HG03439 (cell line): ENCODE measurements around the gene INTS3.

Experiments
- ATAC-seq: cut with Tn5 transposase; IDR thresholded peaks from one replicate; pipeline ENCODE4 v1.9.1; 2021; ENCODE audit warnings: mild to moderate bottlenecking, moderate library complexity; ENCODE audit not compliant: unreplicated experiment

Gene INTS3

GRCh38 chr1:153727463-153728304, at the start of gene INTS3:
Gene INTS3, plus strand, starts transcription at chr1:153728050. Its CDS starts 585 bp downstream, at chr1:153728635.
- peak; percentile 97 for ATAC-seq

GRCh38 chr1:153678519-153679336, 49.1 kb upstream of the INTS3 start, which contains the start of gene NPR1:
Gene NPR1, plus strand, starts transcription at chr1:153678688. Its CDS starts 421 bp downstream, at chr1:153679109.
- ATAC-seq, result no peak

GRCh38 chr1:153679337-153680119, 48.3 kb upstream of the INTS3 start:
- ATAC-seq, result no peak

- no peak for ATAC-seq
Observed at GRCh38 chr1:153680120-153680403, 47.8 kb upstream of the INTS3 start.

GRCh38 chr1:153682730-153683129, 45.1 kb upstream of the INTS3 start:
- no peak for ATAC-seq

- no peak for ATAC-seq
Observed at GRCh38 chr1:153683854-153684253, 44.0 kb upstream of the INTS3 start.

- no peak for ATAC-seq
Observed at GRCh38 chr1:153684892-153685291, 43.0 kb upstream of the INTS3 start.

GRCh38 chr1:153685544-153686340, 42.1 kb upstream of the INTS3 start:
- ATAC-seq, result no peak

- no peak for ATAC-seq
Observed at GRCh38 chr1:153687346-153688125, 40.3 kb upstream of the INTS3 start.

GRCh38 chr1:153688276-153688675, 39.6 kb upstream of the INTS3 start:
- no peak for ATAC-seq

GRCh38 chr1:153688736-153689328, 39.0 kb upstream of the INTS3 start:
- no peak for ATAC-seq

GRCh38 chr1:153693466-153693865, 34.4 kb upstream of the INTS3 start:
- ATAC-seq, result no peak

GRCh38 chr1:153696741-153697140, 31.1 kb upstream of the INTS3 start:
- no peak for ATAC-seq

- no peak for ATAC-seq
Observed at GRCh38 chr1:153697191-153698019, 30.4 kb upstream of the INTS3 start.

GRCh38 chr1:153698020-153698922, 29.6 kb upstream of the INTS3 start:
- ATAC-seq, result no peak

- ATAC-seq, result no peak
Observed at GRCh38 chr1:153698923-153699714, 28.7 kb upstream of the INTS3 start.

- no peak for ATAC-seq
Observed at GRCh38 chr1:153699768-153700167, 28.1 kb upstream of the INTS3 start.
